B cell (primary cell): Measurements from ENCODE around the gene SIGLEC14. TPM values are rescaled to one million over a fixed set of nuclear protein-coding genes. Genes with fewer than 3 reads are reported as not detected.
A peak's percentile ranks its signal among the peaks of the same experiment; 100 is the strongest.

Experiments
- ATAC-seq: fragments of 200-7000 bp; cut with Tn5 transposase; one replicate; pipeline ENCODE4 v1.10.0; 2021; ENCODE audit warnings: low read depth, mild to moderate bottlenecking, moderate number of reproducible peaks, moderate library complexity
- CTCF ChIA-PET: fragments of 350-600 bp; sonication (Branson Sonifier 250); formaldehyde crosslinking; loops from one replicate; lab custom pipeline; 2021; ENCODE audit warnings: antibody characterized with exemption, inconsistent platforms; lab: Charles Lee
- POLR2A ChIA-PET: fragments of 350-600 bp; sonication (Branson Sonifier 250); formaldehyde crosslinking; loops from one replicate; lab custom pipeline; 2021; ENCODE audit warnings: antibody characterized with exemption; lab: Charles Lee
- DNase-seq: peaks from one replicate; pipeline ENCODE4 v3.0.0; 2013
- H2AFZ ChIP-seq: 2 replicates; pipeline ENCODE4 v1.6.1; 2012; ENCODE audit warnings: mild to moderate bottlenecking, low read depth, low read length; ENCODE audit not compliant: insufficient read depth, poor library complexity, severe bottlenecking
- H3K27ac ChIP-seq, 2 donors: 1 replicate in 1 of 2; 2 replicates in 1 of 2; pipeline ENCODE4 v1.5.1; 2012 to 2013; ENCODE audit warnings: low read length in 2 of 2, mild to moderate bottlenecking in 2 of 2, moderate library complexity in 1 of 2
- H3K27me3 ChIP-seq, 4 experiments: fragments of 200-600 bp in 1 of 4; sonication (generic) in 1 of 4; replicated peaks in 1 of 4; 1 replicate in 2 of 4; 2 replicates in 2 of 4; pipeline versions ENCODE4 v1.6.1 to v1.7.0; 2013 to 2016; ENCODE audit warnings: low read length in 3 of 4, mild to moderate bottlenecking in 2 of 4, mixed read lengths in 1 of 4, moderate library complexity in 1 of 4; ENCODE audit not compliant: insufficient read depth in 4 of 4, control insufficient read depth in 3 of 4; ENCODE audit errors: control extremely low read depth in 1 of 4
- H3K36me3 ChIP-seq, 2 experiments: replicated peaks in 1 of 2; 1 replicate in 1 of 2; 2 replicates in 1 of 2; pipeline versions ENCODE4 v1.6.1 to v1.7.1; 2013; ENCODE audit warnings: low read length in 1 of 2; ENCODE audit not compliant: insufficient read depth in 2 of 2, control insufficient read depth in 1 of 2; ENCODE audit errors: control extremely low read depth in 1 of 2, extremely low read depth in 1 of 2
- H3K4me1 ChIP-seq, 2 donors: fragments of 200-600 bp in 1 of 2; sonication (generic) in 1 of 2; 1 replicate in 1 of 2; 2 replicates in 1 of 2; pipeline versions ENCODE4 v1.5.1 to v1.6.1; 2013 to 2017; ENCODE audit warnings: low read length in 2 of 2; ENCODE audit not compliant: control insufficient read depth in 2 of 2, insufficient read depth in 2 of 2
- H3K4me2 ChIP-seq: replicated peaks from 2 replicates; pipeline ENCODE3; 2012; ENCODE audit warnings: mild to moderate bottlenecking, low read depth, low read length; ENCODE audit not compliant: poor library complexity, severe bottlenecking
- H3K4me3 ChIP-seq, 5 experiments: fragments of 200-600 bp in 1 of 5; sonication (generic) in 1 of 5; 1 replicate in 3 of 5; 2 replicates in 2 of 5; pipeline versions ENCODE4 v1.5.1 to v1.7.0; 2011 to 2016; ENCODE audit warnings: low read length in 4 of 5, mild to moderate bottlenecking in 4 of 5, low read depth in 2 of 5, control low read depth in 1 of 5, moderate library complexity in 1 of 5; ENCODE audit not compliant: insufficient read depth in 1 of 5; ENCODE audit errors: control extremely low read depth in 1 of 5, extremely low read depth in 1 of 5
- H3K79me2 ChIP-seq: fragments of 200-600 bp; sonication (generic); one replicate; pipeline ENCODE4 v1.6.0; 2016; ENCODE audit warnings: low read length; ENCODE audit not compliant: control insufficient read depth, insufficient read depth
- H3K9ac ChIP-seq: fragments of 200-600 bp; sonication (generic); 2 replicates; pipeline ENCODE4 v1.6.1; 2017; ENCODE audit warnings: mild to moderate bottlenecking, low read length, moderate library complexity
- H3K9me3 ChIP-seq, 3 donors: one replicate each; pipeline versions ENCODE4 v1.6.1 to v1.7.1; 2013; ENCODE audit warnings: low read length in 2 of 3; ENCODE audit not compliant: control insufficient read depth in 2 of 3, insufficient read depth in 1 of 3; ENCODE audit errors: control extremely low read depth in 1 of 3
- H4K20me1 ChIP-seq: 2 replicates; pipeline ENCODE4 v1.6.0; 2012; ENCODE audit warnings: mild to moderate bottlenecking, low read length; ENCODE audit not compliant: insufficient read depth, control insufficient read depth, poor library complexity, severe bottlenecking
- H3K27ac Mint-ChIP-seq: one replicate; pipeline ENCODE4 v1.8.0; 2021; ENCODE audit warnings: mixed read lengths
- H3K27me3 Mint-ChIP-seq: one replicate; pipeline ENCODE4 v1.8.0; 2021; ENCODE audit warnings: mixed read lengths
- H3K4me1 Mint-ChIP-seq: one replicate; pipeline ENCODE4 v1.8.0; 2021; ENCODE audit warnings: mixed read lengths
- H3K4me3 Mint-ChIP-seq: one replicate; pipeline ENCODE4 v1.8.0; 2021; ENCODE audit warnings: mixed read lengths
- H3K9me3 Mint-ChIP-seq: one replicate; pipeline ENCODE4 v1.8.0; 2022; ENCODE audit warnings: mixed read lengths; ENCODE audit not compliant: insufficient read depth
- CTCF ChIP-seq: fragments of 200-600 bp; IDR thresholded peaks from one replicate; pipeline ENCODE4 v1.8.0; 2022; ENCODE audit warnings: antibody characterized with exemption, mild to moderate bottlenecking
- EZH2 ChIP-seq: IDR thresholded peaks from 2 replicates; pipeline ENCODE4 v1.6.1; 2012; ENCODE audit warnings: borderline replicate concordance, low read depth, mild to moderate bottlenecking, moderate library complexity, low read length; ENCODE audit not compliant: insufficient read depth, poor library complexity, severe bottlenecking
- WGBS: methylation state at CpG from one replicate; pipeline ENCODE4 v1.1.5; 2013; ENCODE audit warnings: missing lambda C conversion rate; ENCODE audit not compliant: insufficient coverage; 5-methylcytosine and 5-hydroxymethylcytosine counted together
- intact Hi-C: fragments of 100-400 bp; cut with micrococcal nuclease; formaldehyde crosslinking; loops from one replicate; pipeline ENCODE4 v1.10.0; 2022
- polyA plus RNA-seq: library from polyadenylated mRNA; depleted of rRNA; stranded (reverse); fragments of >200 nt; gene quantifications from 2 replicates; pipeline ENCODE4 v1.2.3, GENCODE V29; 2012
- total RNA-seq, 2 donors: library from RNA; stranded (reverse); fragments of 120-200 nt in 1 of 2; gene quantifications; 1 replicate in 1 of 2; 2 replicates in 1 of 2; pipeline versions ENCODE4 v1.2.3 to v1.2.4, GENCODE V29; 2013 to 2022

The SIGLEC14 gene
- total and polyA plus RNA-seq, 2 donors (not counting 1 experiment from before 2014, with no cell fraction given): 11.2 to 30.0 TPM

GRCh38 chr19:51688671-51689571 lies 42.3 kb upstream of the SIGLEC14 start:
- ChIA-PET POLR2A (no interaction called here), CTCF (interaction anchor here (1.3 kb wide), 1 partner anchor 32 kb away, joined by 3 read pairs; no protein-coding TSS in a partner anchor)
- Histone ChIP-seq H3K79me2 (no peaks in the 10 kb centered on the region), H3K9ac (no peak overlapping the region), H3K36me3 (no peaks in the 10 kb centered on the region), H3K4me2 (peak overlapping the region; percentile 91), H3K4me1 (peaks cover 15 to 25% of the 10 kb centered on the region in 2 donors), H4K20me1 (no peaks in the 10 kb centered on the region), H3K9me3 (peaks cover 0 to 11% (median 0%) of the 10 kb centered on the region in 3 donors), H3K27ac (no peak overlapping the region), H2AFZ (peak overlapping the region; percentile 64), H3K27me3 (peaks cover 0 to 59% (median 25%) of the 10 kb centered on the region in 4 experiments), H3K4me3 (peak overlapping the region in 1 of 5 experiments; percentile 19)
- H3K4me3 Mint-ChIP-seq: peak overlapping the region; percentile 72
- no peak for DNase-seq
- ATAC-seq: no peak
- TF ChIP-seq CTCF: no peak
- TF ChIP-seq EZH2: peak; percentile 70
- intact Hi-C loops: no loop called here
- H3K4me1 Mint-ChIP-seq: peaks cover 20% of the 10 kb centered on the region
- 3% methylated on average over 44 of the region's 63 CpGs for WGBS
- peaks cover 64% of the 10 kb centered on the region for H3K27me3 Mint-ChIP-seq
- H3K9me3 Mint-ChIP-seq: peaks cover 3% of the 10 kb centered on the region
- H3K27ac Mint-ChIP-seq: no peak overlapping the region
